ENCODE measurements around the gene TBX19.
A peak's percentile ranks its signal among the peaks of the same experiment; 100 is the strongest.

Gene TBX19

DNA sequence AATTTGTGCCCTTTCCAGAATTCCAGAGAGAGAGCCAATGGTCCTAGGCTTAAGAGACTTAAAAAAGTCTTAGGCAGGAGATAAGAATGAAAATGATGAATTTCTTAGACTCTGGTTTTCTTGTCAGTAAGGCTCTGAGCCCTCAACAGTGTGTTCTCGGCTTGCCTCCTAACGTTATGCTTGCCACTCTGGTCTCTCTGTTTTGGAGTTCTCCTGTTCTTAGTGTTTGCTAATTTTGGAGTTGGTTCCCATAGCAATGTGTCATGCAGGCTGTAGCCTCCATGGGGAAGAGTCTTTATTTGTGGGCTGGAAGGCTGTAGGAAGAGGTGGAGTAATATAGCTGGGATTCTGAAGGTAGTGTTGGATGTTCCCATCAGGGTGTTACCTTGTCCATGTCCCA, 19.9 kb downstream of the TBX19 start:
- in situ Hi-C loops (cut with HindIII; ENCODE audit: low pct_ligation_motif_present, low sequenced_read_pairs) = no loop called here
- Histone ChIP-seq H3K27ac (no peak overlapping the region), H3K36me3 (replicated peaks) (no peaks in the 10 kb centered on the region), H3K4me3 (ENCODE audit: low read depth, low read length) (no peak overlapping the region), H3K27me3 (replicated peaks) (no peaks in the 10 kb centered on the region)
- DNase-seq = no peak
- no peak for TF ChIP-seq CTCF (IDR thresholded peaks at IDR 0.05; ENCODE audit: low read depth, low read length, missing control alignments)

DNA sequence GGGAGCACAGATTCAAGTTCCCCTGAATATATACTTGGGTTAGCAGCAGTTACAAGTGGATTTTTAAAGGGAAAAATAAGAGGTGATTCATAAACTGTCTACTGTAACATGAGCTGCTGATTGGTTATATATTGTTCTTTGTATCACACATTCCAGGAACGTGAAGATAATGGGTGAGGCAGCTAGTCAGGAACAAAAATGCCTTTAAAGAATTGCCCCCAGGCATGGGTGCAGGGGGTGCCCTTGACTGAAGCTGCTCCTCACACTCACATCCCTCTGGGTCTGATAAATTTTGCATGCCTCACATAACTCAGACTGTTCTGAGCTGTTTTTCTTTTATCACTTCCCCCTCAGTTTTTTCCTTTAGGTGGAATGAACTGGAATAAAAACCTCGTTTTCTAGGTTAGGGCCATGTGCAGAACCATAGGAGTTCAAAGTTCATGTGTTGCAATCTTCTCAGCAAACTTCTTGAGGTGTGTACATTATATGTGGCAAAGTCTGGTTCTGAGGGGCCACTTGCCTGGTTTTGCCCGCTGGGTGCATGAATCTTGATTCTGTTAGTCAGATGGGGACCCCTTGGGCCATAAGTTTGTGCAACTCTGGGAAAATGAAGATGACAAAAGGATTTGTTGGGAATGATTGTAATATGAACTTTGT, 21.1 kb downstream of the TBX19 start:
- H3K36me3 ChIP-seq (replicated peaks) = no peaks in the 10 kb centered on the region
- H3K27ac ChIP-seq = no peak overlapping the region
- TF ChIP-seq CTCF (IDR thresholded peaks at IDR 0.05; ENCODE audit: low read depth, low read length, missing control alignments) = no peak
- peak; percentile 46 for DNase-seq
- no peak overlapping the region for H3K4me3 ChIP-seq (ENCODE audit: low read depth, low read length)
- in situ Hi-C loops (cut with HindIII; ENCODE audit: low pct_ligation_motif_present, low sequenced_read_pairs) = no loop called here
- no peaks in the 10 kb centered on the region for H3K27me3 ChIP-seq (replicated peaks)

GRCh38 chr1:168303716-168304540, 23.3 kb downstream of the TBX19 start:
- in situ Hi-C loops (cut with HindIII; ENCODE audit: low pct_ligation_motif_present, low sequenced_read_pairs) = no loop called here
- no peak overlapping the region for H3K4me3 ChIP-seq (ENCODE audit: low read depth, low read length)
- TF ChIP-seq CTCF (IDR thresholded peaks at IDR 0.05; ENCODE audit: low read depth, low read length, missing control alignments) = no peak
- no peaks in the 10 kb centered on the region for H3K36me3 ChIP-seq (replicated peaks)
- no peak overlapping the region for H3K27ac ChIP-seq
- no peak for DNase-seq
- H3K27me3 ChIP-seq (replicated peaks) = no peaks in the 10 kb centered on the region

DNA sequence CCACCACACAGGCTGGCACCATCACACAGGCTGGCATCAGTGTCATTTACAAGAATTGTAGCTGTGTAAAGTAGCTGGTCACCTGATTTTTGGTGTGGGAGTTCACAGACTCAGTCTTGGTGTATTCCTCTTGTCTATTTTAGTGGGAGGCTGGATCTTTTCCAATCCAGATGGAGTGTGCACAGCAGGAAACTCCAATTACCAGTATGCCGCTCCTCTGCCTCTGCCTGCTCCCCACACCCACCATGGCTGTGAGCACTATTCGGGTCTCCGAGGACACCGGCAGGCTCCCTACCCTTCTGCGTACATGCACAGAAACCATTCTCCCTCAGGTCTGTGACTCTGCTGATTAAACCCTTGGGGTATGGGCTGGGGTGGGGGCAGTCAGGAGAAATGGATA, 24.2 kb downstream of the TBX19 start:
- H3K36me3 ChIP-seq (replicated peaks) = no peaks in the 10 kb centered on the region
- TF ChIP-seq CTCF (IDR thresholded peaks at IDR 0.05; ENCODE audit: low read depth, low read length, missing control alignments) = no peak

GRCh38 chr1:168312718-168313604, 32.3 kb downstream of the TBX19 start:
- DNase-seq = no peak
- in situ Hi-C loops (cut with HindIII; ENCODE audit: low pct_ligation_motif_present, low sequenced_read_pairs) = no loop called here
- H3K27me3 ChIP-seq (replicated peaks) = no peaks in the 10 kb centered on the region
- TF ChIP-seq CTCF (IDR thresholded peaks at IDR 0.05; ENCODE audit: low read depth, low read length, missing control alignments) = no peak
- H3K4me3 ChIP-seq (ENCODE audit: low read depth, low read length) = no peak overlapping the region
- no peak overlapping the region for H3K27ac ChIP-seq
- no peaks in the 10 kb centered on the region for H3K36me3 ChIP-seq (replicated peaks)

More for the DNA sequence above, 24.2 kb downstream of the TBX19 start:
- H3K4me3 ChIP-seq (ENCODE audit: low read depth, low read length) = no peak overlapping the region
- DNase-seq = no peak
- H3K27me3 ChIP-seq (replicated peaks) = no peaks in the 10 kb centered on the region
- no peak overlapping the region for H3K27ac ChIP-seq
- in situ Hi-C loops (cut with HindIII; ENCODE audit: low pct_ligation_motif_present, low sequenced_read_pairs) = no loop called here

Measured in brain microvascular endothelial cell (primary cell).